Measurements from ENCODE around the gene HPS4.

GRCh38 chr22:26437694-26438392, 45.7 kb downstream of the HPS4 start:
- TF ChIP-seq CTCF (IDR thresholded peaks at IDR 0.05) (no peak), POLR2A (IDR thresholded peaks at IDR 0.05) (no peak)
